ENCODE results near the gene BIRC7. TPM values are rescaled to one million over a fixed set of nuclear protein-coding genes. Genes with fewer than 3 reads are reported as not detected.

BIRC7 gene
- total RNA-seq, 1 experiment from 2014 or later = 0.17 TPM

DNA sequence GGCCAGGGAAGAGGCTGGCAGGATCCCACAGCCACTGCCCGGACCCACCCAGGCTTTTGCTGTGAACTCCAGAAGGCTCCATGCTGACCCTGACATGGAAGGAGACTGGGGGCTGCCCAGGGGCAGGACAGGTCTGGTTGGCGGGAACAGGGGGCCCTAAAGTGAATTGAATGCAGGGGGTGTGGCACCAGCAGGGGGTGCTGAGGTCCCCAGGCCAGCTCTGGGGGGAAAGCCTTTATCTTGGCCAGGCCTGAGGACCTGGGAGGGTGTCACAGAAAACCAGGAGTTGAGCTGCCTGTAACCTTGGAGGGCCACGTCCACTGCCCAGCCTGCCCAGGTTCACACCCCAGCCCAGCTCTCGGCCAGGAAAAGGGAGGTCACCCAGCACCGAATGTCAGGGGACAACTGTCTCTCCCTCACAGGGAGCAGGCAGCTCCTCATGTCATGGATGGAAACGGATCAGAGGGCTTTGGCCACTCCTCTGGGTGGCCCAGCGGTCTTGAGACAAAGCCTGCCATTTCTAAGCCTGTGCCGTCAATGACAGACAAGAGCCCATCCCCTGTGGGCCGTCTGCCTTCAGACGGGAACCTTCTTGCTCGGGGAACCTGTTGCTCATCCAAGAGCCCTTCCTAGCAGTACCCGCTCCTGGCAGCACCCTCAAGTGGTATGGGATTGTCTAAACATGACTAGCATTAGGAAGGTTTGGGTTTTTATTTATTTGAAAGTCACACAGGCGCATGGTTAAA is 16.8 kb upstream of the BIRC7 start:
- DNase-seq (ENCODE audit: low spot score) = no peak
- ATAC-seq = no peak
- peaks cover 12% of the 10 kb centered on the region for H3K36me3 Mint-ChIP-seq
- peaks cover 4% of the 10 kb centered on the region; the same call in 1 of the 2 replicates for H3K27me3 Mint-ChIP-seq (ENCODE audit: low read depth)
- peaks cover 21% of the 10 kb centered on the region for H3K4me1 Mint-ChIP-seq
- CTCF ChIA-PET = interaction anchor here (0.6 to 2.7 kb wide), 3 partner anchors 12 to 147 kb away, joined by 3 to 10 read pairs (median 3); no protein-coding TSS in a partner anchor
- H3K4me3 Mint-ChIP-seq = no peak overlapping the region
- no peak overlapping the region for H3K27ac Mint-ChIP-seq
- no peaks in the 10 kb centered on the region for H3K9me3 Mint-ChIP-seq
- TF ChIP-seq, protein P1, sequence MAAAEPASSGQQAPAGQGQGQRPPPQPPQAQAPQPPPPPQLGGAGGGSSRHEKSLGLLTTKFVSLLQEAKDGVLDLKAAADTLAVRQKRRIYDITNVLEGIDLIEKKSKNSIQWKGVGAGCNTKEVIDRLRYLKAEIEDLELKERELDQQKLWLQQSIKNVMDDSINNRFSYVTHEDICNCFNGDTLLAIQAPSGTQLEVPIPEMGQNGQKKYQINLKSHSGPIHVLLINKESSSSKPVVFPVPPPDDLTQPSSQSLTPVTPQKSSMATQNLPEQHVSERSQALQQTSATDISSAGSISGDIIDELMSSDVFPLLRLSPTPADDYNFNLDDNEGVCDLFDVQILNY (CRISPR knock-in tag; IDR thresholded peaks at IDR 0.05) = no peak
- POLR2A ChIA-PET = no interaction called here

DNA sequence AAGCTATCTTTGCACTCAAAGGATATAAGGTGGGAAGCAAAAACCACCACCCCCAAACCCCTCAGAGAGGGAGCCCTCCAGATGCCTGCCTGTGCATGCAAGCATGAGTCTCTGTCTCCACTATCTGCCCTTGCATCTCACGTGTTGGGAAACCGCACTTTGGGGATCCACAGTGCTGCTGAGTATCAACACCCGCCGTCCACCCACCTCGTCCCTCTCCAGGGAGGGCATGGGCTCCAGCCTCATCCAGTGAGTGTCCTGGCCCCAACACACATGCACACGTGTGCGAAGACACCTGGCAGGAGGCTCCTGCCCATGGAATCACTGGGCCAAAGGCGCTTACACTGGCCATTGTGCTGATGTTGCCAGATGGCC is 16.3 kb upstream of the BIRC7 start:
- H3K27ac Mint-ChIP-seq = no peak overlapping the region
- H3K27me3 Mint-ChIP-seq (ENCODE audit: low read depth) = peaks cover 4% of the 10 kb centered on the region; the same call in 1 of the 2 replicates
- no peak overlapping the region for H3K4me3 Mint-ChIP-seq
- ATAC-seq (no peak), DNase-seq (ENCODE audit: low spot score) (no peak)
- H3K36me3 Mint-ChIP-seq = peaks cover 7% of the 10 kb centered on the region; the same call in 1 of the 2 replicates
- H3K4me1 Mint-ChIP-seq = peaks cover 15% of the 10 kb centered on the region
- CTCF ChIA-PET = interaction anchor here (0.6 to 2.7 kb wide), 3 partner anchors 11 to 148 kb away, joined by 3 to 10 read pairs (median 3); no protein-coding TSS in a partner anchor
- POLR2A ChIA-PET = no interaction called here
- H3K9me3 Mint-ChIP-seq = no peaks in the 10 kb centered on the region
- TF ChIP-seq, protein P2, sequence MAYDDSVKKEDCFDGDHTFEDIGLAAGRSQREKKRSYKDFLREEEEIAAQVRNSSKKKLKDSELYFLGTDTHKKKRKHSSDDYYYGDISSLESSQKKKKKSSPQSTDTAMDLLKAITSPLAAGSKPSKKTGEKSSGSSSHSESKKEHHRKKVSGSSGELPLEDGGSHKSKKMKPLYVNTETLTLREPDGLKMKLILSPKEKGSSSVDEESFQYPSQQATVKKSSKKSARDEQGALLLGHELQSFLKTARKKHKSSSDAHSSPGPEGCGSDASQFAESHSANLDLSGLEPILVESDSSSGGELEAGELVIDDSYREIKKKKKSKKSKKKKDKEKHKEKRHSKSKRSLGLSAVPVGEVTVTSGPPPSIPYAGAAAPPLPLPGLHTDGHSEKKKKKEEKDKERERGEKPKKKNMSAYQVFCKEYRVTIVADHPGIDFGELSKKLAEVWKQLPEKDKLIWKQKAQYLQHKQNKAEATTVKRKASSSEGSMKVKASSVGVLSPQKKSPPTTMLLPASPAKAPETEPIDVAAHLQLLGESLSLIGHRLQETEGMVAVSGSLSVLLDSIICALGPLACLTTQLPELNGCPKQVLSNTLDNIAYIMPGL (CRISPR knock-in tag; IDR thresholded peaks at IDR 0.05) = no peak
- TF ChIP-seq, protein P3, sequence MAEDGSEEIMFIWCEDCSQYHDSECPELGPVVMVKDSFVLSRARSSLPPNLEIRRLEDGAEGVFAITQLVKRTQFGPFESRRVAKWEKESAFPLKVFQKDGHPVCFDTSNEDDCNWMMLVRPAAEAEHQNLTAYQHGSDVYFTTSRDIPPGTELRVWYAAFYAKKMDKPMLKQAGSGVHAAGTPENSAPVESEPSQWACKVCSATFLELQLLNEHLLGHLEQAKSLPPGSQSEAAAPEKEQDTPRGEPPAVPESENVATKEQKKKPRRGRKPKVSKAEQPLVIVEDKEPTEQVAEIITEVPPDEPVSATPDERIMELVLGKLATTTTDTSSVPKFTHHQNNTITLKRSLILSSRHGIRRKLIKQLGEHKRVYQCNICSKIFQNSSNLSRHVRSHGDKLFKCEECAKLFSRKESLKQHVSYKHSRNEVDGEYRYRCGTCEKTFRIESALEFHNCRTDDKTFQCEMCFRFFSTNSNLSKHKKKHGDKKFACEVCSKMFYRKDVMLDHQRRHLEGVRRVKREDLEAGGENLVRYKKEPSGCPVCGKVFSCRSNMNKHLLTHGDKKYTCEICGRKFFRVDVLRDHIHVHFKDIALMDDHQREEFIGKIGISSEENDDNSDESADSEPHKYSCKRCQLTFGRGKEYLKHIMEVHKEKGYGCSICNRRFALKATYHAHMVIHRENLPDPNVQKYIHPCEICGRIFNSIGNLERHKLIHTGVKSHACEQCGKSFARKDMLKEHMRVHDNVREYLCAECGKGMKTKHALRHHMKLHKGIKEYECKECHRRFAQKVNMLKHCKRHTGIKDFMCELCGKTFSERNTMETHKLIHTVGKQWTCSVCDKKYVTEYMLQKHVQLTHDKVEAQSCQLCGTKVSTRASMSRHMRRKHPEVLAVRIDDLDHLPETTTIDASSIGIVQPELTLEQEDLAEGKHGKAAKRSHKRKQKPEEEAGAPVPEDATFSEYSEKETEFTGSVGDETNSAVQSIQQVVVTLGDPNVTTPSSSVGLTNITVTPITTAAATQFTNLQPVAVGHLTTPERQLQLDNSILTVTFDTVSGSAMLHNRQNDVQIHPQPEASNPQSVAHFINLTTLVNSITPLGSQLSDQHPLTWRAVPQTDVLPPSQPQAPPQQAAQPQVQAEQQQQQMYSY (CRISPR knock-in tag; IDR thresholded peaks at IDR 0.05) = no peak
- TF ChIP-seq, protein P4, sequence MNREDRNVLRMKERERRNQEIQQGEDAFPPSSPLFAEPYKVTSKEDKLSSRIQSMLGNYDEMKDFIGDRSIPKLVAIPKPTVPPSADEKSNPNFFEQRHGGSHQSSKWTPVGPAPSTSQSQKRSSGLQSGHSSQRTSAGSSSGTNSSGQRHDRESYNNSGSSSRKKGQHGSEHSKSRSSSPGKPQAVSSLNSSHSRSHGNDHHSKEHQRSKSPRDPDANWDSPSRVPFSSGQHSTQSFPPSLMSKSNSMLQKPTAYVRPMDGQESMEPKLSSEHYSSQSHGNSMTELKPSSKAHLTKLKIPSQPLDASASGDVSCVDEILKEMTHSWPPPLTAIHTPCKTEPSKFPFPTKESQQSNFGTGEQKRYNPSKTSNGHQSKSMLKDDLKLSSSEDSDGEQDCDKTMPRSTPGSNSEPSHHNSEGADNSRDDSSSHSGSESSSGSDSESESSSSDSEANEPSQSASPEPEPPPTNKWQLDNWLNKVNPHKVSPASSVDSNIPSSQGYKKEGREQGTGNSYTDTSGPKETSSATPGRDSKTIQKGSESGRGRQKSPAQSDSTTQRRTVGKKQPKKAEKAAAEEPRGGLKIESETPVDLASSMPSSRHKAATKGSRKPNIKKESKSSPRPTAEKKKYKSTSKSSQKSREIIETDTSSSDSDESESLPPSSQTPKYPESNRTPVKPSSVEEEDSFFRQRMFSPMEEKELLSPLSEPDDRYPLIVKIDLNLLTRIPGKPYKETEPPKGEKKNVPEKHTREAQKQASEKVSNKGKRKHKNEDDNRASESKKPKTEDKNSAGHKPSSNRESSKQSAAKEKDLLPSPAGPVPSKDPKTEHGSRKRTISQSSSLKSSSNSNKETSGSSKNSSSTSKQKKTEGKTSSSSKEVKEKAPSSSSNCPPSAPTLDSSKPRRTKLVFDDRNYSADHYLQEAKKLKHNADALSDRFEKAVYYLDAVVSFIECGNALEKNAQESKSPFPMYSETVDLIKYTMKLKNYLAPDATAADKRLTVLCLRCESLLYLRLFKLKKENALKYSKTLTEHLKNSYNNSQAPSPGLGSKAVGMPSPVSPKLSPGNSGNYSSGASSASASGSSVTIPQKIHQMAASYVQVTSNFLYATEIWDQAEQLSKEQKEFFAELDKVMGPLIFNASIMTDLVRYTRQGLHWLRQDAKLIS (CRISPR knock-in tag; IDR thresholded peaks at IDR 0.05; ENCODE audit: borderline replicate concordance) = no peak
- TF ChIP-seq CREM (CRISPR knock-in tag; IDR thresholded peaks at IDR 0.05) (no peak), ELF4 (CRISPR knock-in tag; IDR thresholded peaks at IDR 0.05; ENCODE audit: low read depth) (no peak), ZNF232 (CRISPR knock-in tag; IDR thresholded peaks at IDR 0.05) (no peak), ZNF121 (CRISPR knock-in tag; IDR thresholded peaks at IDR 0.05) (no peak), SMAD4 (CRISPR knock-in tag; IDR thresholded peaks at IDR 0.05) (no peak), MXD4 (CRISPR knock-in tag; IDR thresholded peaks at IDR 0.05; ENCODE audit: borderline replicate concordance) (no peak), KAT7 (CRISPR knock-in tag; IDR thresholded peaks at IDR 0.05; ENCODE audit: borderline replicate concordance) (no peak)
- TF ChIP-seq, protein P5, sequence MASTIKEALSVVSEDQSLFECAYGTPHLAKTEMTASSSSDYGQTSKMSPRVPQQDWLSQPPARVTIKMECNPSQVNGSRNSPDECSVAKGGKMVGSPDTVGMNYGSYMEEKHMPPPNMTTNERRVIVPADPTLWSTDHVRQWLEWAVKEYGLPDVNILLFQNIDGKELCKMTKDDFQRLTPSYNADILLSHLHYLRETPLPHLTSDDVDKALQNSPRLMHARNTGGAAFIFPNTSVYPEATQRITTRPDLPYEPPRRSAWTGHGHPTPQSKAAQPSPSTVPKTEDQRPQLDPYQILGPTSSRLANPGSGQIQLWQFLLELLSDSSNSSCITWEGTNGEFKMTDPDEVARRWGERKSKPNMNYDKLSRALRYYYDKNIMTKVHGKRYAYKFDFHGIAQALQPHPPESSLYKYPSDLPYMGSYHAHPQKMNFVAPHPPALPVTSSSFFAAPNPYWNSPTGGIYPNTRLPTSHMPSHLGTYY (CRISPR knock-in tag; IDR thresholded peaks at IDR 0.05) = no peak
- TF ChIP-seq, protein P6, sequence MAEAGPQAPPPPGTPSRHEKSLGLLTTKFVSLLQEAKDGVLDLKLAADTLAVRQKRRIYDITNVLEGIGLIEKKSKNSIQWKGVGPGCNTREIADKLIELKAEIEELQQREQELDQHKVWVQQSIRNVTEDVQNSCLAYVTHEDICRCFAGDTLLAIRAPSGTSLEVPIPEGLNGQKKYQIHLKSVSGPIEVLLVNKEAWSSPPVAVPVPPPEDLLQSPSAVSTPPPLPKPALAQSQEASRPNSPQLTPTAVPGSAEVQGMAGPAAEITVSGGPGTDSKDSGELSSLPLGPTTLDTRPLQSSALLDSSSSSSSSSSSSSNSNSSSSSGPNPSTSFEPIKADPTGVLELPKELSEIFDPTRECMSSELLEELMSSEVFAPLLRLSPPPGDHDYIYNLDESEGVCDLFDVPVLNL (CRISPR knock-in tag; IDR thresholded peaks at IDR 0.05; ENCODE audit: borderline replicate concordance, low read depth) = no peak
- TF ChIP-seq, protein P7, sequence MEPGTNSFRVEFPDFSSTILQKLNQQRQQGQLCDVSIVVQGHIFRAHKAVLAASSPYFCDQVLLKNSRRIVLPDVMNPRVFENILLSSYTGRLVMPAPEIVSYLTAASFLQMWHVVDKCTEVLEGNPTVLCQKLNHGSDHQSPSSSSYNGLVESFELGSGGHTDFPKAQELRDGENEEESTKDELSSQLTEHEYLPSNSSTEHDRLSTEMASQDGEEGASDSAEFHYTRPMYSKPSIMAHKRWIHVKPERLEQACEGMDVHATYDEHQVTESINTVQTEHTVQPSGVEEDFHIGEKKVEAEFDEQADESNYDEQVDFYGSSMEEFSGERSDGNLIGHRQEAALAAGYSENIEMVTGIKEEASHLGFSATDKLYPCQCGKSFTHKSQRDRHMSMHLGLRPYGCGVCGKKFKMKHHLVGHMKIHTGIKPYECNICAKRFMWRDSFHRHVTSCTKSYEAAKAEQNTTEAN (CRISPR knock-in tag; IDR thresholded peaks at IDR 0.05) = no peak
- TF ChIP-seq, protein P8, sequence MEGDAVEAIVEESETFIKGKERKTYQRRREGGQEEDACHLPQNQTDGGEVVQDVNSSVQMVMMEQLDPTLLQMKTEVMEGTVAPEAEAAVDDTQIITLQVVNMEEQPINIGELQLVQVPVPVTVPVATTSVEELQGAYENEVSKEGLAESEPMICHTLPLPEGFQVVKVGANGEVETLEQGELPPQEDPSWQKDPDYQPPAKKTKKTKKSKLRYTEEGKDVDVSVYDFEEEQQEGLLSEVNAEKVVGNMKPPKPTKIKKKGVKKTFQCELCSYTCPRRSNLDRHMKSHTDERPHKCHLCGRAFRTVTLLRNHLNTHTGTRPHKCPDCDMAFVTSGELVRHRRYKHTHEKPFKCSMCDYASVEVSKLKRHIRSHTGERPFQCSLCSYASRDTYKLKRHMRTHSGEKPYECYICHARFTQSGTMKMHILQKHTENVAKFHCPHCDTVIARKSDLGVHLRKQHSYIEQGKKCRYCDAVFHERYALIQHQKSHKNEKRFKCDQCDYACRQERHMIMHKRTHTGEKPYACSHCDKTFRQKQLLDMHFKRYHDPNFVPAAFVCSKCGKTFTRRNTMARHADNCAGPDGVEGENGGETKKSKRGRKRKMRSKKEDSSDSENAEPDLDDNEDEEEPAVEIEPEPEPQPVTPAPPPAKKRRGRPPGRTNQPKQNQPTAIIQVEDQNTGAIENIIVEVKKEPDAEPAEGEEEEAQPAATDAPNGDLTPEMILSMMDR (IDR thresholded peaks at IDR 0.05) = no peak

All from WTC11 (cell line).